Measurements from ENCODE around the gene XIRP2.
A peak's percentile ranks its signal among the peaks of the same experiment; 100 is the strongest.
"Not testable (repeated sequence)": the region's sequence is repeated elsewhere in the genome, so short reads cannot be mapped to it uniquely, and the experiment has no call there.

XIRP2 gene

DNA sequence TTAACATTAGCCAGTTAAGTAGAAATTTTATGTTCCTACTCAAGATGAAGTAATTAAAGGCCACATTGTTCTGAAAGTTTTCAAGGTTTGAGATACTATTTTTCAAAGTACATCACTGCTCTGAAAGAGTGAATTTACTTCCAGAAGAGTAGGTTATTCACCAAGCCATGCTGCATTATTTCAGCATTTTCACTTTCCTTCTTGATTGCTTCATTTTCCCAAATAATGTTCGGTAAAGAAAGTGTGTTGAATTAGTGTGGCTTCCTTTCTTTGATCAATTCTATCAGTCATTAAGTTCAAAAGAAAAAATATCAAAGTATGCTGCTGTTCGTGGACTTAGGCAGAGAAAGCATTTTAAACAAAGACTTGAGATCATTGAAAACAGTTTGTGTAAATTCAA, 310.3 kb downstream of the XIRP2 start:
- no peak for DNase-seq

- DNase-seq: no peak
These were observed 311.7 kb downstream of the XIRP2 start for GRCh38 chr2:167200019-167200418.

GRCh38 chr2:167209784-167210183, 321.5 kb downstream of the XIRP2 start:
- no peak for DNase-seq

- DNase-seq: no peak
These were observed 323.9 kb downstream of the XIRP2 start for GRCh38 chr2:167212014-167212648.

DNA sequence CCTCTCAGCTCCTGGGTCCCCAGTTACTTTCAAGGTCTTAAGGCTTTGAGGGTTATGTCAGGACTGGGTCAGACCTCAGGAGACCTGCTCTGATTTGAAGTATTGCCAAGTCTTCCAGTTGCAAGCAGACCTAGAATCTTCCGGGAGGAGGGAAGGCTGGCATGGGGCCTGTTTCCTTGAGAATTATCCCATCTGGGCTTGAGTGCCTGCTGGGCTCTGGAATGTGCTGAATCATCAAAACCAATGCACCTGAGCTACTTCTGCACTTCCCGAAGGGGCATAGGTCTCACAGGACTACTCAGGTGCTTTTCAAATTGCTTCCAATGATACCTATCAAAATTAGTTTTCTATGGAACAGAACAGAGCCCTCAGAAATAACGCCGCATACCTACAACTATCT, 327.3 kb downstream of the XIRP2 start:
- DNase-seq: no peak

- no peak for DNase-seq
These were observed 349.2 kb downstream of the XIRP2 start for GRCh38 chr2:167237478-167237877.

DNA sequence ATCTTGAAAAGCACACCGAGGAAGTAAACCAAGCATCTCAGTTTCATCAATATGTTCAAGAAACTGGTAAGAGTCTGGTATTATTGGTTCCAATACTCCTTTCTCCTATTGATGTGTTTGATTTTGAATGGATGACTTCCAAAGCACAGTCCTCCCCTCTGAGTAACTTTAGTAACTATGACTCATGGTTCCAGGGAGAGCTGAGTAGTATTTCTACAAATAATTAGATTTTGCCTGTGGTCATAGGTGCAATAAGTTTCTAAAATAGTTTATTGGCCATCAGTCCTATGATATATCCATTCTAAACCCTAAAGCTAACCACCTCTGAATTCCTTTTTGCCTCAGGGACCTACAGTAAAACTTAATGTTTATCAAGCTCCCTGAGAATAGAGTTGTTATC, 352.4 kb downstream of the XIRP2 start:
- no peak for DNase-seq

GRCh38 chr2:167249197-167249596, 360.9 kb downstream of the XIRP2 start:
- no peak for DNase-seq

GRCh38 chr2:167253025-167253424, 364.7 kb downstream of the XIRP2 start:
- no peak for DNase-seq

DNA sequence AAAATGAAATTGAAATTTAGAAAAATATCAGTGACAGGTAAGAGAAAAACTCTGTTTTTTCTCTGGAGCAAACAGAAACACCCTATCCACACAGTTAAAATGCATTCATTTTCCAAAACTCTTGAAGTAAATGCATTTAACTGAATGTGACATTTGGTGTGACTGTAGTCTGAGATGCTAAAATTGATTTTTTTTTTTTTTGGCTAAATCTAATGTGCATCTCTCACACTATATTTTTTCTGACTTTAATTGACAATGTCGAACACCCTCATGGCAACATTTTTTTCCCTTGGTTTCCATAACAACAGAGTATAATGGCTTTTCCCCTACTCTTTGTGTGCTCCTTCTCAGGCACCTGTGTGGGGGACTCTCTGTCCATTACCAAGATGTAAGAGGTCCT, 366.4 kb downstream of the XIRP2 start:
- no peak for DNase-seq

GRCh38 chr2:167258712-167259111, 370.4 kb downstream of the XIRP2 start:
- DNase-seq: no peak

GRCh38 chr2:167264380-167264779, 376.1 kb downstream of the XIRP2 start:
- no peak for DNase-seq

DNA sequence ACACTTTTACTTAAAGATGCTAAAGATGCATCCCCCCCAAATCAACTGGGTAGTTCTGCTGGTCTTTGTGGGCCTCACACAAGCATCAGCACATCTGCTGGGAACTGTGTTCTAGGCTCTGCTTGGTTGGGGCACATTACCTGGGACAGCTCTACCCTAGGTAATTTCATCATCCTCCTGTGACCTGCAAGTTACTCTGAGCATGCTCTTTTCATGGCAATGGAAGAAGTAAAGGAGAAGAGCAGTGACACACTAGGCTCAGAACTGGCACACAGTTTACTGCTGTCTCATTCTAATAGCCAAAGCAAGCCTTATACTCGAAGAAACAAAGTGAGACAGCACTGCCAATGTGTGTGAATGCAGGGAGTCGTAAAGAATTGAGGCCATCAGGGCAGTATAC, 376.7 kb downstream of the XIRP2 start:
- no peak for DNase-seq

GRCh38 chr2:167265722-167266121, 377.4 kb downstream of the XIRP2 start:
- DNase-seq: no peak

DNA sequence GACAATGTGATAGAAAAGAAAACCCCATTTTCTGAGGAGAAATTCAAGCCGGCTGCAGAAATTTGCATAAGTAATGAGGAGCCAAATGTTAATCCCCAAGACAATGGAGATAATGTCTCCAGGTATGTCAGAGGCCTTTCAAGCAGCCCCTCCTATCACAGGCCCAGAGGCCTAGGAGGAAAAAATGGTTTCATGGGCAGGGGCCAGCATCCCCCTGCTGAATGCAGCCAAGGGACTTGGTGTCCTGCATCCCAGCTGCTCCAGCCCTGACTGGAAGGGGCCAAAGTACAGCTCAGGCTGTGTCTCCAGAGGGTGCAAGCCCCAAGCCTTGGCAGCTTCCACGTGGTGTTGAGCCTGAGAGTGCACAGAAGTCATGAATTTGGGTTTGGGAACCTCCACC, 380.0 kb downstream of the XIRP2 start:
- not testable (repeated sequence) for DNase-seq

DNA sequence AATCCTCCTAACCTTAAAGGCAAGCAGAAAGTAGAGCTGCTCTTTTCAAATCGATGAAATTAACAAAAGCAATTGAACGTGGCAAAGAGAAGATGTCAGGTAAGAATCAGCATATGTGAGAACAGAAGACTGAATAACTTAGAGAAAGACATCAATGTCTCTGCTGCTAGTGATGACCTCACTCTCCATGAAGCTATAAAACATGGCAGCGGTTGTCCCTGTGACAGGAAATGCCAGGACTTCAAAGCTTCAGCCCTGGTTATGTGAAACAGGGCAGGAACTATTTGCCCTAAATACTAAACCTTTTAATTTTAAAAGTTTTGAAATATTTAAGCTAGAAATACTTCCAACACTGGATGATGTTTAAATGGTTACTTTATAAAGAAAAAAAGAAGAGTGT, 383.7 kb downstream of the XIRP2 start:
- DNase-seq: no peak

DNA sequence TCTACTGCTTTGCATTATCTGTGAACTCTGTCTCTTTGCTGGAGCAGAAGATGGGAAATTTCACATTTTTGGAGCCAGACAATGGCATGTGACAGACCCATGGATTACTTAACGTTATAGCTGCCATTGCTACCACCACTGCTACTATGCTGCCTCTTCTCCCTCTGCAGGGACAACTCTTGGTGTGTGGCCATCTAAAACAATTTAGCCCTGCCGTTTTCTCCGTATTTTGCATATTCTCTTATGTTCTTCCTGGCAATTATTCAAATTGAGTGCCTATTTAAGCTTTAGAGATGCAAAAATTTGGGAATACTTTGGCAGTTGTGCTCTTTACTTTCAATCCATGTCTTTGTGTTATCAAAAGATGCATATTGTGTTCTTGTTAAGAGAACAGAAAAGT, 386.8 kb downstream of the XIRP2 start:
- no peak for DNase-seq

DNA sequence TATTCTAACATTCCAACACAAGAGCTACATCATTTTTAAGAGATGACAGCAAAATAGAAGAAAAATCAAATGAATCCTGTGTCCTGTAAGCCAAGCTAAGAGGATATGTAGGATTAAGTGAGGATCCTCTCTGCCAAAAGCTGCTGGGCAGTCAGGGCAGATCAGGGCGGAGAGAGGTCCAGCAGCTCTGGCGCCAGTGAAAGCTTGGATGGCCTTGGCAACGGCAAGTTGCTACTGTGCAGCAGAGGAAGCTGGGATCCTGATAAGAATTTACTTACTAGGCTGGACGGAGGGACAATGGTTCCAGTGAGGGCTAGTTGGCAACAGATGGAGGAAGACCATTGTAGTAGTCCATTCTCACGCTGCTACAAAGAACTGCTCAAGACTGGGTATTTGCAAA, 391.5 kb downstream of the XIRP2 start:
- DNase-seq: no peak

GRCh38 chr2:167287212-167287611, 398.9 kb downstream of the XIRP2 start:
- no peak for DNase-seq

GRCh38 chr2:167289651-167290410, 401.6 kb downstream of the XIRP2 start:
- DNase-seq: no peak

DNA sequence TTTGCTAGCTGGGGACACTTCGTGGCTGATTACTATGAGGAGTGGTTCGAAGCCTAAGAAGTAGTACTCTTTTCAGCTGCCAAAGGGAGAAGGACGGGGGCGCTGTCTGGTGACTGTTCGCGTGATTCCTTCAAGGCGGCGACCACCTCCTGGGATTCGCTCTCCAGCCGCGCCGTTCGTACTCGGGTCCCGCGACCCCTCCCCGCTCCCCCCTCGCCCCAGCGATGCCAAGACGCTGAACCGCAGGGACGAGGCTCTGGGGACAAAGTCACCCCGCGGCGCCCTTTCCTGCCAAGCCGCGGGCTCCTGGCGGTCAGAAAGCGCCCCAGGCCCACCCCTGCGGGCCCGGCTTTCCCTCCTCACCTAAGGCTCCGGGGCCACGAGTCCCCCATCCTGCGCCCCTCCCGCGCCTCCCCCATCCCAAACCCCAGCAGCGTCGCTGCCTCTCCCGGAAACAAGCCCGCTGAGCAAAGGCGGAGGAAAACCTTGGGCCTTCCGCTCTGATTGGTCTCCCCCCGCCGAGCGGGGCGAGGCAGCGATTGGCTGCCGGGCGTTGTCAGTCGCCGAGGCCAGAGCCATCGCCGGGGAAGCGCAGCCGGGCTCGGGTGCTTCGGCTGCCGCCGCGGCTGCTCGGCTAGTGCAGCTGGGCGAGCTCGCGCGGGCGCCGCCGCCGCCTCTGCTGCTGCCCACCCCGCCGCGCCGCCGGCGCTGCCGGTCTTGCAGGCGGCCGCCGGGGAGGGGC, 404.3 kb downstream of the XIRP2 start, which contains the start of gene B3GALT1:
TSS of gene B3GALT1 (plus strand) at position 572 of the 742 bp plus-strand sequence.
- peak; percentile 48 for DNase-seq

- no peak for DNase-seq
These were observed 405.0 kb downstream of the XIRP2 start for GRCh38 chr2:167293172-167293781.
